ENCODE results near the gene HNRNPH3. TPM values are rescaled to one million over a fixed set of nuclear protein-coding genes. Genes with fewer than 3 reads are reported as not detected.

HNRNPH3 gene
- total and polyA plus RNA-seq, 2 experiments from 2014 or later, result 96.1 to 182 TPM

GRCh38 chr10:68367121-68367520 is 35.3 kb downstream of the HNRNPH3 start:
- Histone ChIP-seq H3K4me3 (no peak overlapping the region), H3K36me3 (peaks cover 27% of the 10 kb centered on the region), H3K27me3 (no peaks in the 10 kb centered on the region), H3K4me1 (ENCODE audit: low read depth) (no peaks in the 10 kb centered on the region), H3K27ac (no peak overlapping the region), H3K9me3 (ENCODE audit: low read depth) (no peaks in the 10 kb centered on the region)
- TF ChIP-seq CTCF (IDR thresholded peaks at IDR 0.05; ENCODE audit: low read depth, low read length), result no peak
- peak in 1 of 2 donors; percentile 21 for DNase-seq (ENCODE audit: low read depth in 1 of 2, low spot score in 1 of 2)

GRCh38 chr10:68371604-68372003 is 39.7 kb downstream of the HNRNPH3 start:
- H3K36me3 ChIP-seq, result peaks cover 20% of the 10 kb centered on the region
- TF ChIP-seq CTCF (IDR thresholded peaks at IDR 0.05; ENCODE audit: low read depth, low read length), result no peak

GRCh38 chr10:68385740-68386139 is 53.9 kb downstream of the HNRNPH3 start:
- no peak for DNase-seq (ENCODE audit: low read depth in 1 of 2, low spot score in 1 of 2)
- H3K4me3 ChIP-seq, result no peak overlapping the region
- TF ChIP-seq CTCF (IDR thresholded peaks at IDR 0.05; ENCODE audit: low read depth, low read length), result no peak
- no peaks in the 10 kb centered on the region for H3K4me1 ChIP-seq (ENCODE audit: low read depth)
- no peaks in the 10 kb centered on the region for H3K27me3 ChIP-seq
- H3K27ac ChIP-seq, result no peak overlapping the region
- H3K9me3 ChIP-seq (ENCODE audit: low read depth), result no peaks in the 10 kb centered on the region
- peaks cover 47% of the 10 kb centered on the region for H3K36me3 ChIP-seq

More at GRCh38 chr10:68371604-68372003, 39.7 kb downstream of the HNRNPH3 start:
- Histone ChIP-seq H3K4me3 (no peak overlapping the region), H3K27me3 (no peaks in the 10 kb centered on the region), H3K9me3 (ENCODE audit: low read depth) (no peaks in the 10 kb centered on the region), H3K4me1 (ENCODE audit: low read depth) (no peaks in the 10 kb centered on the region), H3K27ac (no peak overlapping the region)
- no peak for DNase-seq (ENCODE audit: low read depth in 1 of 2, low spot score in 1 of 2)

Other genes with a start within 250 kb of the HNRNPH3 start
- gene MYPN, start 222.6 kb upstream of the HNRNPH3 start, total RNA-seq, result 3.9 and 5.3 TPM in 2 replicates
- gene MYPN, start 222.6 kb upstream of the HNRNPH3 start, polyA plus RNA-seq, result 3.9 and 4.0 TPM in 2 replicates
- 0.11 TPM in 1 of 2 replicates, not detected in the other for gene ATOH7, start 100.0 kb upstream of the HNRNPH3 start, total RNA-seq
- 0.29 and 0.50 TPM in 2 replicates for gene ATOH7, start 100.0 kb upstream of the HNRNPH3 start, polyA plus RNA-seq
- gene PBLD, start 864 bp downstream of the HNRNPH3 start, total RNA-seq, result 4.5 and 4.6 TPM in 2 replicates
- gene PBLD, start 864 bp downstream of the HNRNPH3 start, polyA plus RNA-seq, result 4.6 and 5.6 TPM in 2 replicates
- gene RUFY2, start 75.2 kb downstream of the HNRNPH3 start, total RNA-seq, result 6.1 and 10.2 TPM in 2 replicates
- gene RUFY2, start 75.2 kb downstream of the HNRNPH3 start, polyA plus RNA-seq, result 12.1 and 16.2 TPM in 2 replicates
- 5.4 and 8.1 TPM in 2 replicates for gene DNA2, start 139.9 kb downstream of the HNRNPH3 start, total RNA-seq
- gene DNA2, start 139.9 kb downstream of the HNRNPH3 start, polyA plus RNA-seq, result 3.4 and 4.0 TPM in 2 replicates
- 3.8 and 4.7 TPM in 2 replicates for gene SLC25A16, start 195.5 kb downstream of the HNRNPH3 start, total RNA-seq
- gene SLC25A16, start 195.5 kb downstream of the HNRNPH3 start, polyA plus RNA-seq, result 6.0 and 7.6 TPM in 2 replicates
- 21.0 and 34.8 TPM in 2 replicates for gene TET1, start 228.3 kb downstream of the HNRNPH3 start, total RNA-seq
- 10.9 and 14.4 TPM in 2 replicates for gene TET1, start 228.3 kb downstream of the HNRNPH3 start, polyA plus RNA-seq

Data from cardiac muscle cell (in vitro differentiated cells and primary cell).